NB4 (cell line): ENCODE results near the gene MAD1L1.
A peak's percentile ranks its signal among the peaks of the same experiment; 100 is the strongest.

Source experiments
- DNase-seq: peaks from one replicate; pipeline ENCODE4 v3.0.0; 2010; ENCODE audit warnings: low read depth
- H3K4me3 ChIP-seq: one replicate; pipeline ENCODE4 v1.5.1; 2011; ENCODE audit warnings: mild to moderate bottlenecking, low read depth, low read length, moderate library complexity
- MYC ChIP-seq: IDR thresholded peaks from 2 replicates; pipeline ENCODE4 v1.6.1; 2011; ENCODE audit warnings: low read depth, low read length
- POLR2A ChIP-seq: IDR thresholded peaks from 2 replicates; pipeline ENCODE4 v1.6.1; 2011; ENCODE audit warnings: mild to moderate bottlenecking; ENCODE audit not compliant: insufficient read length; ENCODE audit errors: extremely low read depth
- TF ChIP-seq, protein P1 (sequence below): IDR thresholded peaks from one replicate; pipeline ENCODE4 v1.5.1; 2012; ENCODE audit warnings: low read depth, low read length
- TF ChIP-seq, protein P2 (sequence below): IDR thresholded peaks from 2 replicates; pipeline ENCODE4 v1.6.1; 2011; ENCODE audit warnings: low read depth, low read length

MAD1L1 gene

DNA sequence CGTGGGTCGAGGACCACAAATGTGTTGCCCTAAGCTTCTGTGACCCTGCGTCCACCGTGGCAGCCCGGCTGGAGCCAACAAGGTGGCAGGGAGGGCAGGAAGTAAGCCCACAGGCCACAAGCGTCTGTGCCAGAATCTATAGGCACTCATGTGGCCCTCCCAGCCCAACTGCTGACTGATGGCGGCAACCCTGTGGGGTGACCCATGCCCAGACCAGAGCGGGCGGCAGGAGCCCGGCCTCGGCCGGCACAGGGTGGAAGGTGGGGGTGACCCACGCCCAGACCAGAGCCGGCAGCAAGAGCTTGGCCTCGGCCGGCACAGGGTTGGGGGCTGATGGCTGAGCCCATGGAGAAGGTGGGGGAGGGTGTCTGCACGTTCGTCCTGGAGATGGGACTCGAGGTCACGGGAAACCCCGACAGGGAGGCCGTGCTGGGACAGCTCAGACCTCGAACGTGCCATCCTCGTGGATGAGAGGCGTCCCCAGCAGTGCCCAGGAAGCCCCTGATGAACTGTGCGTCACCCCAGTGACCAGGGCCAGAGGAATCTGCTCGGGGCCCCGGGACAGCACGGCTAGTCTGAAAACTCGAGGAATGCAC, 381.7 kb downstream of the MAD1L1 start:
- H3K4me3 ChIP-seq = no peak overlapping the region
- DNase-seq = no peak
- TF ChIP-seq, protein P1, sequence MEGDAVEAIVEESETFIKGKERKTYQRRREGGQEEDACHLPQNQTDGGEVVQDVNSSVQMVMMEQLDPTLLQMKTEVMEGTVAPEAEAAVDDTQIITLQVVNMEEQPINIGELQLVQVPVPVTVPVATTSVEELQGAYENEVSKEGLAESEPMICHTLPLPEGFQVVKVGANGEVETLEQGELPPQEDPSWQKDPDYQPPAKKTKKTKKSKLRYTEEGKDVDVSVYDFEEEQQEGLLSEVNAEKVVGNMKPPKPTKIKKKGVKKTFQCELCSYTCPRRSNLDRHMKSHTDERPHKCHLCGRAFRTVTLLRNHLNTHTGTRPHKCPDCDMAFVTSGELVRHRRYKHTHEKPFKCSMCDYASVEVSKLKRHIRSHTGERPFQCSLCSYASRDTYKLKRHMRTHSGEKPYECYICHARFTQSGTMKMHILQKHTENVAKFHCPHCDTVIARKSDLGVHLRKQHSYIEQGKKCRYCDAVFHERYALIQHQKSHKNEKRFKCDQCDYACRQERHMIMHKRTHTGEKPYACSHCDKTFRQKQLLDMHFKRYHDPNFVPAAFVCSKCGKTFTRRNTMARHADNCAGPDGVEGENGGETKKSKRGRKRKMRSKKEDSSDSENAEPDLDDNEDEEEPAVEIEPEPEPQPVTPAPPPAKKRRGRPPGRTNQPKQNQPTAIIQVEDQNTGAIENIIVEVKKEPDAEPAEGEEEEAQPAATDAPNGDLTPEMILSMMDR = no peak
- TF ChIP-seq MYC (no peak), POLR2A (no peak)
- TF ChIP-seq, protein P2, sequence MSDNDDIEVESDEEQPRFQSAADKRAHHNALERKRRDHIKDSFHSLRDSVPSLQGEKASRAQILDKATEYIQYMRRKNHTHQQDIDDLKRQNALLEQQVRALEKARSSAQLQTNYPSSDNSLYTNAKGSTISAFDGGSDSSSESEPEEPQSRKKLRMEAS = no peak

DNA sequence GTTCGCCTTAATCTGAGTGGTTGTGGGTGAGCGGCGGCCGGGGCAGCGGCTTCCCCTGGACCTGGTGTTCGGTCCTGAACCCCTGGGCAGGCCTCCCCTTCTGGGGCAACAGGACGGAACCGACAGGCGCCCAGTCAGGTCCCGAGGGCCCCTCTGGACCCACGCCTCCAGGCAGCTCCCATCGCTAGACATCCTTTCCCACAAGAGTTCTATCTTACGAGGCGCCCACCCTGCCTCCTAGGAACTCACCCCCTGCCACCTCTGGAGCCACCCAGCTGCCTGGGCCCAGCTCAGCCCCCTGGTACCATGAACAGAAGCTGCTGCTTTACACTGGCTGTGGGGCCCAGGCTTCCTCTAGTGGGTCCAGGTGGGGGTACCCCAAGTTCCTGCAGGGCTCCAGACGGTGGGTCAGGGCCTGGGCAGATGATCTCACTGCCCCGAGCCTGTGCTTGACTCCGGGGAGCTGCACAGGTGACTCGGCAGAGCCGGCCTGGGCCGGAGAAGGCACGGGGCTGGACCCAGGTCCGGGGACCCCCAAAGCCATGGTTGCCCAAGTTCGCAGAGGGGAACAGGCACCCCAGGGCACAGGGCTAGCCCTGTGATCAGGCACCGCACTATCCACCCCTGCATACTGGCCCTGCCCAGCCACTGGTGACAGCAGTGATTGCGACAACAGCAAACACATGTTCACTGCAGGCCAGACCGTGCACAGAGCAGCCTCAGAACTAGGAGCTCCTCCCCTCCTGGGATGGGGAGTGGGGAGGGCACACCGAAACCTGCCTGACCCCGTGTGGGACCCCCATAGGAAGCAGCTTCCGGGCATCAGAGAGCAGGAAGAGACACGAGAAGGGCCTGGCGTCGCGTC, 382.4 kb downstream of the MAD1L1 start:
- peak; percentile 55 for DNase-seq
- TF ChIP-seq POLR2A (no peak), MYC (no peak)
- TF ChIP-seq, protein P2 = no peak
- TF ChIP-seq, protein P1 = no peak
- no peak overlapping the region for H3K4me3 ChIP-seq

DNA sequence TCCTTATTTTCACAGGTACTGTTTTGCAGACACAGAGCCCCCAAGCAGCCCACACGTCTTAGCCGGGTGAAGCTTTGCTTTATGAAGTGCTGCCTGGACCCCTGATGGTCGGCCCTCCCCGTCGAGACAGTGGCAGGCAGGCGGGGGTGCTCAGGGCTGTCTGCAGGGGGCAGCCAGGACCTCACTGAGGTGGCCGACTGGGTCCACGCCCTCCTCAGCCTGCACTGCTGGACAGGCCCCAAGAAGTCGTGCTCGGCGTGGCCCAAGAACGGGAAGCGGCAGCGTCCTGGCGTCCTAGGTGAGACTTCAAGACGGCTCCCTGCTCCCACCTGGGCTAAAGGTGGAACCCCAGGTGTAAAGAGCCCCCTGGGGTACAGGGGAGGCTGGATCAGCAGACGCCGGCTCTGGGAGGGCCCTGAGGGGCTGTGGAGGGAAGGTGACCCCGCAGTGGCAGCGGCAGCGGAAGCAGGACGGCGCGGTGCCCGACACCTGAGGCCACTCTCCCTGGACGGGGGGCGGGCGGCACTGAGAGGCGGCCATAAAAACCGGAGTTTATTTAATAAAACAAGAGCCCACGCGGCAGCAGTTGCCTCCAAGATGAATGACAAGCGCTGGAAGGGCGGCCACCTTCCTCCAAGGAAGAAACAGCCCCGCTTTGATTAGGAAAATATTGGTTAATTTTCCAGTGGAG, 383.2 kb downstream of the MAD1L1 start:
- no peak for DNase-seq
- no peak for TF ChIP-seq POLR2A
- no peak overlapping the region for H3K4me3 ChIP-seq

DNA sequence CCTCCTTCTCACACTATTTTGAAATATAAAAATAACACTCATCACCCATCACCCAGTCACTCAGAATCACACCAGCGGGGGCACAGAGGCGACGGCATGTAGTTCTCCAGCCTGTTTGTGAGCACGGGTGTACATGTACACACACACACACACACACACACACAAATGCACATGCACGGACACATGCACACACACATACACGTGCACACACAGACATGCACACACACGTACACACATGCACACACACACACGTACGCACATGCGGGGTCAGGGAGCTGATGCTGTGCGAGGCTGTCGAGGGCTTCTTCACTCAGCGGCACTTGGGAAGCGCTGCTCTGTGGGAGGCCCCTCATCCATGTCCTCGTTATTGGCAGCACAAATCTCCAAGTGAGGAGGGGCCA, 383.8 kb downstream of the MAD1L1 start:
- no peak for DNase-seq
- H3K4me3 ChIP-seq = no peak overlapping the region
- TF ChIP-seq, protein P1 = no peak
- TF ChIP-seq, protein P2 = no peak
- TF ChIP-seq POLR2A (no peak), MYC (no peak)

DNA sequence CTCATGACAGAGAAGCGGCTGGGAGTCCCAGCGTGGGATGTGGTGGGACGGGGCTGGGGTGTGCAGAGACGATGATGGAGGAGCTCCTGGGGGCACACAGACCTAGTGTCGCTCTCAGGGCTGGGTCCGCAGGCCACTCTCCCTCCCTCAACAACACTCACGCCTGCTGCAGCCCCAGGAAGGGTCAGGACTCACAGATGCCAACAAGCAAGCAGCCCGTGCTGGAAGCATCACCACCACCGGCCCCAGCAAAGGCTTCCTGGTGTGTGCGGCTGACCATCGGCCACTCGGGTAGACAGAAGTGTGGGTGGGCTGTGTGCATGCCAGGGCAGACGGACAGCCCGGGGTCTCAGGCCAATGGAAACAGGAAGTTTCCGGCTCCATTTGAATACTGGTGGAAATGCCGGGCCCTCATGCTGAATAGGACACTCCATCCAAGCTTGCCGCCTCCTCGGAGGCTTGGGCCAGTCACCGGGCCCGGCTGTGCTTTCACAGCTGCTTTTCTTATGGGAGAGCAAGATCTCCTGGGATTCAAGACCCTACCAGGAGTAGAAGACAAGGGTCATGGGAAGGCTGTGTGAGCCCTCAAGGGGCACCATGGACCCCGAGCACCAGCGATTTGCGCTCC, 384.6 kb downstream of the MAD1L1 start:
- no peak for DNase-seq
- TF ChIP-seq MYC (no peak), POLR2A (no peak)
- TF ChIP-seq, protein P2 = no peak
- TF ChIP-seq, protein P1 = no peak
- no peak overlapping the region for H3K4me3 ChIP-seq
